ENCODE data around the gene TMEM235.
"Not testable (repeated sequence)": the region's sequence is repeated elsewhere in the genome, so short reads cannot be mapped to it uniquely, and the experiment has no call there.

Gene TMEM235

DNA sequence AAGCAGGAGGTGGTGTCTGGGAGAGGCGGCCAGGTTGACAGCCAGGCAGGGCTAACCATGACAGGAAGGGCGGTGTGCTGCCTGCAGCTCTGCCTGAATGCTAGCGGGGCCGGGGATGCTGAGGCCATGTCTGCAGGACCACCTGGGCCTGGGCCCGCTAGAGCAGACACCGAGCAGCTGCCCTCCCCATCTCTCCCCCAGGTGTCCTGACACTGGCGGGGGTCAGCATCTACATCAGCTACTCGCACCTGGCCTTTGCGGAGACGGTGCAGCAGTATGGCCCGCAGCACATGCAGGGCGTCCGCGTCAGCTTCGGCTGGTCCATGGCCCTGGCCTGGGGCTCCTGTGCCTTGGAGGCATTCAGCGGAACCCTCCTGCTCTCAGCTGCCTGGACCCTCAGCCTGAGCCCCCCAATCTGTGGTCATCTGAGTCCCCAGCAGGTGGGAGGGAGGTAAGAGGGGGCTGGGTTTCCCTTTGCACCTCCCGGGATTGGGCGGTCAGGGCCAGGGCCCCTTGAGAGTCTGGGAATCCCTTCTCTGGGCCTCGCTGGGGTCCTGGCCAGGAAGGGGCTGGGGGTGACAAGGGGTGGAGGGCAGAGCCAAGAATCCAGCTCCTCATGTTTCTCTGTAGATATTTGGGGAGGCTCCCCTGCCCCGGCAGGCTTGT, 7.5 kb downstream of the TMEM235 start:
- no peak for DNase-seq (ENCODE audit: low read depth)

DNA sequence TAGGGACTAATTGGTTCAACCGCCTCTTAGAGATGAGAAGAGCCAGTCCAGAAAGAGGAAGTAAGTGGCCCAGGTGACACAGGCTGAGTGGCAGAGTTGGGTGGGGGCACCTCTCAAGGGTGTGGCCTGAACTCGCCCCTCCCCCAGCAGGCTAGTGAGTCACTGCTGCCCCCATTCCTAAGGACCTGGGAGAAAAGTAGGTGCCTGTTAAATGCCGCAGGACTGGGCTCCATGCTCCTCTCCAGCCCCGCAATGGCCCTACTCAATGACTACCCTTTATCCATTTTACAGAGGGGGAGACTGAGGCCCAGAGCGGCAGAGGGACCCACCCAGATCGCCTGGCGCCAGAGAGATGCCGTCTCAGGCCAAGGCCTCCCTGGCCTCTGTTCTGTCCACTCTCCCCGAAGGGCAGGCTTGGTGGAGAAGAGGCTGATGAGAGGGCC, 8.1 kb downstream of the TMEM235 start:
- no peak for DNase-seq (ENCODE audit: low read depth)

DNA sequence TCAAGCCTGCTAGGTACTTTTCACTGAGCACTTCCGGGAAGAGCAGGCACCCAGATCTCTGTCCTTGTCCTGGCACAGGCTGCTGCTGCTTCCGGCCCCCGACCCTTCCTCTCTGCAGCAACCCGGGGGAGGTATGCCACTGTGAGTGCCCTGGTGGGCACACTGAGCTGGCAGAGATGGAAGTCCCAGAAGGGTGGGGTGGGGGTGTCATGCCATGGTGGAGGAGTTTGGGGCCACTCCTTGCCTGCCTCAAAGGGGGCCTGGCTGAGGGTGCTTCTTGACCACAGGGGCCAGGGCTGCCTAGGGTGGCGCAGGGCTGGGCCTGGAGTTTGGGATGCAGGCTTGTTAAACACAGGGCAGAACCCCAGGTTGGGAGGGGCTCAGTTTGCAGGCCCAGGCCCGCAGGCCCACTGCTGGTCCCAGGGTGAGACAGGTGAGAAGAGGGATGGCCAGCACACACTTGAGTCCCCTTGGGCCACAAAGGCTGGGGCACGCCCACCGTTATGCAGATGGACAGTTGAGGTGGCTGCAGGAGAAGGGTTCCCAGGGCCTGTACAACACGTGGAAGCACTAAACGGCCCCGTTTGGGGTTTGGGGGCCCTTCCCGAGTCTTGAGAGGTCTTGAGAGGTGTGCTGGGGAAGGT, 8.7 kb downstream of the TMEM235 start:
- no peak for DNase-seq (ENCODE audit: low read depth)

DNA sequence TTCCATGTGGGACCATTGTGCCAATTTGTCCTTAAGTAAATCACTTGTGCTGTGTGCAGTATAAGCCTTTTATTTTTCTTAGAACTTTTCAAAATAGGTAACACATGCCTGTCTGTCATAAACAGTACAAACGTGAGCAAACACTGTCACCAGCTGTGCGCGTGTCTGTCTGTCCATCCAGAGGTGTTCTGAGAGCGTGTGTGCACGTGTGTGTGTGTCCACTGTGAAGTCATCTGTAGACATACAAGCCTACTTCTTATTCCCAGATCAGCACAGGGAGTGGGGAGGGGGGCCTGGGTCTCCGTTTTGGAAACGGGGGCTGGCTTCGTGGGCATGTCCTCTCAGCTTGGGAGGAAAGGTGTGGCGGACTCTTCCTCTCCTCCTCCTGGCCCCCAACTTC, 9.4 kb downstream of the TMEM235 start:
- DNase-seq (ENCODE audit: low read depth): no peak

DNA sequence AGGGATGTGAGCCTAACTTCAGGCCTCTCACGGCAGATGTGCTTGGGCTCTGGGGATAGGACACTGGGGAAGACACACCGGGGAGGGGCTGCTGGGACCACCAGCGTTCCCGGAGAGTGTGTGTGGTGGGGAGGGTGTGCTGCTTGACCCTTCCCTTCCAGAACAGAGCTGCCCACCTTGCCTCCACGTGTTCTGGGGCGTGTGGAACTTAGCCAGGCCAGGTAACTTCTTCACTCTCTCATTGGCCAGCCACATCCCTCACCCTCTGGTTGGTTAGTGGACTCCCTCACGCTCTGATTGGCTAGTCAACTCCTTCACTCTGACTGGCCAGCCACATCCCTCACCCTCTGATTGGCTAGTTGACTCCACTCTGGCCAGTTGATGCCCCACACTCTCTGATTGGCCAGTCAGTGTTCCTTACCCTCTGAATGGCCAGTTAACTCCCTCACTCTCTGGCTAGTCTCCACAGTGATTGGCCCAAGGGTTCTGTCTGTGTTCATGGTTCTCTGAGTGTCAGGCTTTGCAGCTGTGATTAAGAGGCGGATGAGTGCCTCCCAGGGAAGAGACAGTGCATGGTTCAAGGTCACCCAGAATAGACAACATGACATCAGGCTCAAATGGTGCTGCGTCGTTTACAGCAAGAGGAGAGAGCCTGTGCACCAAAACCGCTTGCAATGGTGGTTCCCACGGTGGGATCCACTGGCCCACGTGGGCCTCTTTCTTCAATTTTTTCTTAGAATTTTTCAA, 10.0 kb downstream of the TMEM235 start:
- no peak for DNase-seq (ENCODE audit: low read depth)

DNA sequence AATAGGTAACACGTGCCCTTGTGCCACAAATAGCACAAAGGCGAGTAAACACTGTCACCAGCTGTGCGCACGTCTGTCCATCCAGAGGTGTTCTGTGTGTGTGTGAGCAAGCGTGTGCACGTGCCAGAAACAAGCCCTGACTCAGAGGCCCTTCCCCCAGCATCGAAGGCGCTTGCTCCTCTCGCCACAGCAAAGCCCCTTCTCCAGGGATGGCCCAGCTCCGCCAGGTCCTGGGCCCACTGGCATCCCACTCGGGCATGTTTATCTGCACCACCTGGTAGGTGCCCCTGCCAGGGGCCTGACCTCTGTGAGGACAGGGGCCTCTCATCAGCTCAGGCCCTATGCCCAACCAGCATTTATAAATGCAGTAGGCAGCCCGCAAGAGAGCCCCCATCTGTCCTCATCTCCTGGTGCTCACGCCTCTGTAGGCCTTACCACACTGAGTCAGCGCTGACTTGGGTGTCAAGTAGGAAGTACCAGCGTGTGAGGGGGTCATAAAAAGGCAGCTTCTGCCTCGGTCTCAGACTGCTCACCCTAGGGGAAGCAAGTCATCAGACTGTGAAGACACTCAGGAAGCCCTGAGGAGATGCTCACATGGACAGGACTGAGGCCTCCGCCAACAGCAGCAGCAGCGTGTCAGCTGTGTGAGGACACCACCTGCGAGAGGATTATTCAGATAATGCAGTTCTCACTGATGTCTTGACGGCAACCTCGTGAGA, 10.8 kb downstream of the TMEM235 start:
- DNase-seq (ENCODE audit: low read depth): no peak

DNA sequence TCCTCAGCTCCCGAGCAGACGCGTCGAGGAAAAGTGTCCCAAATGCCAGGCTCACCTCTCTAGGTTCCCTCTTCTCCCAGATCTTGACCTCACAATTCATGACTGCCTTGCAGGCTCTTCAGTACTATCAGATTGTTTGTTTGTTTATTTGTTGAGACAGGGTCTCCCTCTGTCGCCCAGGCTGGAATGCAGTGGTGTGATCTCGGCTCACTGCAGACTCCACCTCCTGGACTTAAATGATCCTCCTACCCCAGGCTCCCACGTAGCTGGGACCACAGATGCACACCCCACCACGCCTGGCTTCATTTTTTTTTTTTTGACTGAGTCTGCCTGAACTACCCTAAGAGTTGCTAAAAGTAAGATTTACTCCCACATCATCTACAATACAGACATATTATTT, 15.9 kb downstream of the TMEM235 start:
- no peak for DNase-seq (ENCODE audit: low read depth)

DNA sequence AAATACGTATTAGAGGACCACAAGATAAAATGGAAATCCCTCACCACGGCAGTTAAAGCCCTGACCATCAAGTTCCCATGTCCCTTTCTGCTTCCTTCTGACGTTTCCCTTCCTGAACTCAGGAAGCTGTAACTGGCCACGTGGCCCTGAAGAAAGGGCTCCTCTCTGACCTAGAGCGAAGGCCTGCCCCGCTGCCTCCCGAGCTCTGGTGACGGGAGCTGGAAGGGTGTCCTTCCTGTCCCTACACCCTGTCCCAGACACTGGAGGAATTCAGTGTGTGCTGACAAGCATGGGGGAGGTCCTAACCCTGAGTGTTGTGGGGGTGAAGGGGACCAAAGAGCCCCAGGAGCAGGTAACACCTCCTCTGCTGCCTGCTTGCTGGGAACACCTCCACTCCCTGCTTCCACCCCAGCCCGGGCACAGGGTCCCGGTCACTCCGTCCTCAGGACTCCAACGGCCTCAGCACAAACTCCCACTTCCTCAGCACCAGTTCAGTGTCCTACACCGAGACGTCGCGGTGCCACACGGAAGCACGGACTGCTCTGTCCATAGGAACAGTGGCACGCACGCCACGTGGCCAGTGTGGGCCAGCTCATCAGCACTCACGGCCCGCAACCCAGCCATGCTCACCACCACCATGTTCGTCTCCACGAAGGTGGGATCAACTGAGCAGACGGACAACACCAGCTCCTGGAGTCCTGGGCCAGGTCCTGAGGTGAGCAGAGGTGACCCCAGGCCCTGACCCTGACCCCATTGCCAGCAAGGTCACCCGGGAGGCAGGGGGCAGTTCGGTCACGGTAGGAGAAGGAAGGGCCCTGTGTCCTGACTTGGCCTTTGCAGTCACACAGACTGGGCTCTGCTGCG, 16.9 kb downstream of the TMEM235 start:
- no peak for DNase-seq (ENCODE audit: low read depth)

DNA sequence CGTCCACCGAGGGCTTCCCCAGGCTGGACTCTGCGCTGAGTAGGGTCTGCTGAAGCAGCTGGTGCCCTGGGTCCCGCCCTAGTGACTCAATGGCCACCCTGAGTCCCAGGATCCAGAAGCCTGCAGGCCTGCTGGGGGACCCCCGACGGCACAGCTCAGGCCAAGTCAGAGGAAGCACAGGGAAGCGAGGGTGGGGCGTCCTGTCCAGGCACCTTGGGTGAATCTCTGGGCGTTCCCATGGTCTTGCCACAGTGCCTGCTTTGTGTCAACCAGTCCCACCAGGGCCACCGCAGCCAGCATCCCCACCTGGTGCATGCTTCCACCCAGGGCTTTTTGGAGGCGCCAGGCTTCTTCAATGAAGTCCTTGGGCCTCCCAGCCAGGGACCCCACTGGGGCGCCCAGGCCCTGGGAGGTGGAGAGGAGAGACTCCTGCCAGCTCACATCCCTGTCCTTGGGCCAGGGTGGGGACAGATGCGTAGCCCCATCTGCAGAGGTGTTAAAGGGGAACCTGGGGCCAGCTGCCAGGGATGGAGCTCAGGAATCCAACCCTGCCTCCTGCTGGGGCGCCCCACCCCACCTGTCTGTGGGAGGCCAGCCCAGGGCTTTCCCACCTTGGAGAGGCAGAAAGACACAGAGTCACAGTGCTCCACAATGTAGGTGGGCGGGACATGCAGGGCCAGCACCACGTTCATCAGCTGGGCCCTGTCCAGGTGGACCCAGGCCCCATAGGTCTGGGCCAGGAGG, 17.8 kb downstream of the TMEM235 start:
- DNase-seq (ENCODE audit: low read depth): no peak

DNA sequence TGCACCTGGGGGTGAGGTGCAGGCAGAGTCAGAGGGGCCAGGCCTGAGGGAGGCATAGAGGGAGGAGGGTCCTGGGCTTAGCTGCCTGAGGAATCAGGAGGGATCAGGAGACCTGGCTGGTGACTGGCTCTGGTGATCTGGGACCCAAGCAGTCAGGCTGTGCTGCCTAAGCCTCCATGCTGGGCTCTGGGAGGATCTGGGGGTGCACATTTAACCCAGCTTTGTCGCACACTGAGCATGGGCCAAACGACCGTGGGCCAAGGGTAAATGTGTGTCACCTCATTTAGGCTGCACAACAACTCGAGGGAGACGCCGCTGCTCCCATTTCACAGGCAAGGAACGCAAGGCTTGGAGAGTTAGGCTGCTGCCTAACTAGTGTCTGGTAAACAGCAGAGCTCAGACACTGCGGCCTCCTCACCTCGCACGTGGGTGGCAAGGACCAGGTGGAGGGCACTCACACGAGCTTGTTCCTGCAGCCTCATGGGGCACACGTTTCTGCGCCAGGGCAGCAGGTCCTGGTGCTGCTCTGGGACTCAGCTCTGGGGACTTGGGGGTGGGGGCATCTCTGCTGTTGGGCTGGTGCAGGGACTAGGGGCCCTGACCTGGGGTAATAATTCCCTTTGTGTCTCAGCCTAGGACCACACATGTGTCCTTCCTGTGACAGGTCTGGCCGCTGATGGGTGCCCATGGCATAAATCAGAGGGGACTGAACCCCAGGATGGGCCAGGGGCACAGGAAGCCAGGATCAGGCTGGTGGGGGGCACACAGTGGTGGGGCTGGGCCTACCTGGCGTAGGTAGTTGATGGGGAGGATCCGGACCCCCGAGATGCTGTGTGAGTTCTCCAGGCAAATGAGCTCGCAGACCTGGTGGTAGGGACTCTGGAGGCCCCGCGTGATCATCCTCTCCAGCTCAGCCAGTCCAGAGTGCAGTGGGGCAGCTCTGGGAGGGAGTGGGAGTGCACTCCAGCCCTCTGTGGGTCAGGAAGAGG, 18.7 kb downstream of the TMEM235 start:
- no peak for DNase-seq (ENCODE audit: low read depth)

DNA sequence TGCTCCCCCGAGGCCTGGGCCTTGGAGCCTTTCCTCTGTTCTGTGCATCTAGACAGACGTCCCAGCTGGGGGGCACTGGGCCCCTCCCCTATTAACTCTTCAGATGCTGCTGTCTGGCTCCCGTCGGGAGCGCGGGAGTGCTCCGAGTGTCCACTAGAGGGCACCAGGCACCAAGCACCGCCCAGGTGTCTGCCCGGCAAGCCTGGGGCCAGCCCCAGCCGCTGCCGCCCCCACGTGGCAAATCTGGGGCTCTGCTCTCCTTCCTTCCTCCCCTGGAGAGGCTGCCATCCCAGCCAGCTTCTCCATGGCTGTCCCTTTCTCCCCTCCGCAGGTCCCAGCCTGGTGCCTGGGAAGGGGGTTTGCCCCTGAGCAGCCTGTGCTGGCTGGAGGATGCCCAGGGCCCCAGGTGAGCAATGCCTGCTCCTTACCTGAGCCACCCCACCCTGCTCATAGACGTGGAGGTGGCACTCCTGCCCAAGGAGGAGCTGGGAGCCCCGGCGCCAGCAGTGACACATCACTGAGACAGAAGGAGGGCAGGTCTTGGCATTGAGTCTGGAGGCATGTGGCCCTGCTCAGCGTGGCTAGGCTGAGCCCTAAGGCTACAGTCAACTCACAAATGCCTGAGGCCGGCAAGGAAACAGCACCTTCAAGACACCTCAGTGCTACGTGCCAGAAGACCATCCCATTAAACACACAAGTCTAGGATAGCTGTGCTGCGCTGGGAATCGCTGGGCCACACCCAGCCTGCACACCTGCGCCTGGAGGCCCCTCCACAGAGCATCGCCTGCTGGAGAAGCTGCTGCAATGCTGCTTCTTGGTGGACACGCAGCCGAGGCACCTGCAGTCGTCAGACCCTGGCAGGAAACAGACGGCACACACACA, 19.7 kb downstream of the TMEM235 start:
- DNase-seq (ENCODE audit: low read depth): peak; percentile 52

DNA sequence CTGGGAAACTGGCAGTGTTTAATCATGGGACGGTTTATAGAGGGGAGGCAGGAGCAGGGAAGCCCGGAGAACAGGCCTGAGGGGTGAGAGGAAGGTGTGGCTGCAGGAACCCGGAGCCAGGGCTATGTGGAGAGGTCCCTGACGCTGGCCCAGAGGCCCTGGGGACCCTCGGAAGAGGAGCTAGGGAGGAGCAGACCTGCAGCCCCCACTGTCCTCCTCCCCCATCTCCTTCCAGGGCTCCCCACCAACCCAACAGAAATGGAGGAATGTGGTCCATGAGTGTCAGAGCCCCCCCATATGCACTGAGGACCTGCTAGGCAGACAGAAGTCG, 20.3 kb downstream of the TMEM235 start:
- DNase-seq (ENCODE audit: low read depth): no peak

DNA sequence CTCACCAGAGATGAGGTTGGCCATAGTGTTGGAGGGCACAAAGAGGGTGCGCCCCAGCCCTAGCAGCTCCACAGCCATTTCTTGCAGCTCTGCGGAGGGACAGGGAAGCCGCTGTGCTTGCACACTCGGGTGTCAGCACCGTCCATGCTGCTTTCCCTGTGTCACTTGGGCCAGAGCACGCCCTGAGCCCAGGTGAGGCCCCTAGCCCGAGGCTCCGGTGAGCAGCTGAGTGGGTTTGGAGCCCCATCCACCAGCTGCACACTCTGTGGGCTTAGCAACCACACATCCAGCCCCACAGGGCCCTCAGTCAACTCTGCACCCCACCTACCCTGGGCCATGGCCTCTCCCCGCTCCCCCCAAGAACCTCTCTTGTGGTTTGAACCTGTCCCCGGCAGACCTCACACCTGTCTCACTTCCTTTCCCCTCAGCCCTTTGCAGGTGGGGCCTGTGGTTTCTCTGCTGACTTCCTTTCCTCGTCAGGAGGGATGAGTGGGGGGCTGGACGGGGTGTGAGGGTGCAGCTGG, 20.7 kb downstream of the TMEM235 start:
- DNase-seq (ENCODE audit: low read depth): no peak

DNA sequence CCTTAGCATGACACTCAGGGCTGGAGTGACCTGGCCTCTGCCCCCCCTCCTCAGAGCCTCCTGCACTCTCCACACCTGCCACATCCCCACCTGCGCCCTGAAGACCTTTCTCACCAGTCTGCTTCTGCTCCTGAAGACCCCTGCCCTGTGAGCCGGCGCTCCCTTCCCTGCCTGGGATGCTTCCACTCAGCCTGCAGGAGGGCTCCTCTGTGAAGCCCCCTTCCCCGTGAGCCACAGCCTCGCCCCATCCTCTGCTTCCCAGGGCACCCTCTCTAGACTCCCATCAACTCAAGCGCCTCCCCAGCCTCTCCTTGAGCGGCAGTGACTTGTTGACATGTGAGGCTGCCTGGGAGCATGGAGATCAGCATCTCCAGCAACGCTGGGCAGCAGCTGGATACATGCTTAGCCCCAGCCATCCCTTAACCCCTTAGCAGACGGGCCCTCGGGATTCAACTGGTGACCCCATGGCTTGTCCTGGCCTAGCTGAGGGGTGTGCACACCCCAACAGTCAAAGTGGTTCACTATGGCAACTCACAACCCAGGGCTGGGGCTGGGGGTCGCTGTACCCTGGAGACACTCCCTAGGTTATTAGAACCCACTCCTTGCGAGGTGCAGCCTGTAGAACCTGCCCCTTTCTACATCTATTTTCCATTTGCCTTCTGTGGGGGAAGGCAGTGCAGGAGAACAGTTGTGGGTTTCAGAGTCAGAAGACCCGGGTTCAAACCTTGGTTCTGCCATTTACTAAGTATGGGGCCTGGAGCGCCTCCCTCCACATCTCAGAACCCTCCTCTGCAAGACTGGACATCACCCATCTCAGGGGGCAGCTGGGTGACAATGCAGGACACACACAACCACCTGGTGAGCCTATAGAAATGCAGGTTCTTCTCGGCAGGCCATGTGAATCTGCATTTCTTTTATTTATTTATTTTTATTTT, 21.5 kb downstream of the TMEM235 start:
- DNase-seq (ENCODE audit: low read depth): no peak

DNA sequence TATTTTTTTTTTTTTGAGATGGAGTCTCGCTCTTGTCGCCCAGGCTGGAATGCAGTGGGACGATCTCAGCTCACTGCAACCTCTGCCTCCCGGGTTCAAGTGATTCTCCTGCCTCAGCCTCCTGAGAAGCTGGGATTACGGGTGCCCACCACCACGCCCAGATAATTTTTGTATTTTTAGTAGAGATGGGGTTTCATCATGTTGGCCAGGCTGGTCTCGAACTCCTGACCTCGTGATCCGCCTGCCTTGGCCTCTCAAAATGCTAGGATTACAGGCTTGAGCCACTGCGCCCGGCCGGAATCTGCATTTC, 22.2 kb downstream of the TMEM235 start:
- DNase-seq (ENCODE audit: low read depth): not testable (repeated sequence)

DNA sequence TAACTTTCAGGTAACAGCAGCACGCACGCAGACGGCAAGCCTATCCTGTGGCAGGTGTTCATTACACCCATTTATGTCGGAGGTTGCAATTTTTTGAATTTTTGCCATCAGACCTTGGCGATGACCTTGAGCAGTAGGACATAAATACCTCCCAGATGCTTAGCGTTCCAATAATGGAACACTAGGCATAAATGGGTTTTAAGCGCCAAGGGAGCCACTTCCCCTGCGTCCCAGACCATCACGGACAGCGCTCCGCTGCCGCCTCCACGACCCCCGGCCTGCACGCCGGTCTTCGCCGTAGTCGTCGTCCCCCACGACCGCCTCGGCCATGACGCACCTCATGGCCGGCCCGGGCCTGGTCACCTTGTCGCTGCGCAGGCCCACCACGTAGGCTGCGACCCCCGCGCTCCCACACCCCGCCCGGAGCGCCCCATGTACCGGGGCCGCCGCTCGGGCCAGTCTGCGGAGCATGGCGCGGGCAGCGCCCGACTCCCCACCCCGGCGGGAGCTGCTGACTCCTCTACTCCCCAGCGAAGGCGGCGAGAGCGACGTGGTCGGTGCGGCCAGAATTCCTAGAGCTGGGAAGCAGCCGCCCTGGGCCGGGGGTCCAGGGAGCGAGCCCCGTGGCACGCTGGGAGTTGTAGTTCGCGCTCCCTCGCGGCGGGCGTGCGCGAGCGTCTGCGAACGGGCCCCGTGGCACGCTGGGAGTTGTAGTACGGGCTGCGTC, 22.7 kb downstream of the TMEM235 start:
- DNase-seq (ENCODE audit: low read depth): no peak

Measured in HS-5 (cell line).